Measurements from ENCODE around the gene ZNF518B.
"Not testable (repeated sequence)": the region's sequence is repeated elsewhere in the genome, so short reads cannot be mapped to it uniquely, and the experiment has no call there.

DNA sequence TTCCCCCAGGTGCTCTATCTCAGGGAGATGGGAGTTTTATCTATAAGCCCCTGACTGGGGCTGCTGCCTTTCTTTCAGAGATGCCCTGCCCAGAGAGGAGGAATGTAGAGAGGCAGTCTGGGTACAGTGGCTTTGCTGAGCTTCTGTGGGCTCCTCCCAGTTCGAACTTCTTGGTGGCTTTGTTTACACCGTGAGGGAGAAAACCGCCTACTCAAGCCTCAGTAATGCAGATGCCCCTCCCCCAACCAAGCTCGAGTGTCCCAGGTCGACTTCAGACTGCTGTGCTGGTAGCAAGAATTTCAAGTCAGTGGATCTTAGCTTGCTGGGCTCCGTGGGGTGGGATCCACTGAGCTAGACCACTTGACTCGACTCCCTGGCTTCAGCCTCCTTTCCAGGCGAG lies 29.5 kb downstream of the ZNF518B start:
- TF ChIP-seq, protein P1, sequence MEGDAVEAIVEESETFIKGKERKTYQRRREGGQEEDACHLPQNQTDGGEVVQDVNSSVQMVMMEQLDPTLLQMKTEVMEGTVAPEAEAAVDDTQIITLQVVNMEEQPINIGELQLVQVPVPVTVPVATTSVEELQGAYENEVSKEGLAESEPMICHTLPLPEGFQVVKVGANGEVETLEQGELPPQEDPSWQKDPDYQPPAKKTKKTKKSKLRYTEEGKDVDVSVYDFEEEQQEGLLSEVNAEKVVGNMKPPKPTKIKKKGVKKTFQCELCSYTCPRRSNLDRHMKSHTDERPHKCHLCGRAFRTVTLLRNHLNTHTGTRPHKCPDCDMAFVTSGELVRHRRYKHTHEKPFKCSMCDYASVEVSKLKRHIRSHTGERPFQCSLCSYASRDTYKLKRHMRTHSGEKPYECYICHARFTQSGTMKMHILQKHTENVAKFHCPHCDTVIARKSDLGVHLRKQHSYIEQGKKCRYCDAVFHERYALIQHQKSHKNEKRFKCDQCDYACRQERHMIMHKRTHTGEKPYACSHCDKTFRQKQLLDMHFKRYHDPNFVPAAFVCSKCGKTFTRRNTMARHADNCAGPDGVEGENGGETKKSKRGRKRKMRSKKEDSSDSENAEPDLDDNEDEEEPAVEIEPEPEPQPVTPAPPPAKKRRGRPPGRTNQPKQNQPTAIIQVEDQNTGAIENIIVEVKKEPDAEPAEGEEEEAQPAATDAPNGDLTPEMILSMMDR (IDR thresholded peaks at IDR 0.05), result not testable (repeated sequence)
- TF ChIP-seq POLR2A, POLR2AphosphoS5 (IDR thresholded peaks at IDR 0.05): not testable (repeated sequence)

Measured in breast epithelium (tissue), 3 donors.